ENCODE results near the gene KRTAP5-3.

- TF ChIP-seq, protein P1, sequence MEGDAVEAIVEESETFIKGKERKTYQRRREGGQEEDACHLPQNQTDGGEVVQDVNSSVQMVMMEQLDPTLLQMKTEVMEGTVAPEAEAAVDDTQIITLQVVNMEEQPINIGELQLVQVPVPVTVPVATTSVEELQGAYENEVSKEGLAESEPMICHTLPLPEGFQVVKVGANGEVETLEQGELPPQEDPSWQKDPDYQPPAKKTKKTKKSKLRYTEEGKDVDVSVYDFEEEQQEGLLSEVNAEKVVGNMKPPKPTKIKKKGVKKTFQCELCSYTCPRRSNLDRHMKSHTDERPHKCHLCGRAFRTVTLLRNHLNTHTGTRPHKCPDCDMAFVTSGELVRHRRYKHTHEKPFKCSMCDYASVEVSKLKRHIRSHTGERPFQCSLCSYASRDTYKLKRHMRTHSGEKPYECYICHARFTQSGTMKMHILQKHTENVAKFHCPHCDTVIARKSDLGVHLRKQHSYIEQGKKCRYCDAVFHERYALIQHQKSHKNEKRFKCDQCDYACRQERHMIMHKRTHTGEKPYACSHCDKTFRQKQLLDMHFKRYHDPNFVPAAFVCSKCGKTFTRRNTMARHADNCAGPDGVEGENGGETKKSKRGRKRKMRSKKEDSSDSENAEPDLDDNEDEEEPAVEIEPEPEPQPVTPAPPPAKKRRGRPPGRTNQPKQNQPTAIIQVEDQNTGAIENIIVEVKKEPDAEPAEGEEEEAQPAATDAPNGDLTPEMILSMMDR (conservative IDR thresholded peaks at IDR 0.05): no peak
- no peak for TF ChIP-seq EZH2 (IDR thresholded peaks at IDR 0.05; ENCODE audit: low read depth)
Measured at GRCh38 chr11:1576825-1577224, 31.4 kb downstream of the KRTAP5-3 start.

Data from PC-9 (cell line).